HG03196 (cell line): ENCODE results near the gene PCSK7.

Experiments
- ATAC-seq: cut with Tn5 transposase; IDR thresholded peaks from one replicate; pipeline ENCODE4 v1.9.1; 2021; ENCODE audit not compliant: unreplicated experiment

Gene PCSK7

DNA sequence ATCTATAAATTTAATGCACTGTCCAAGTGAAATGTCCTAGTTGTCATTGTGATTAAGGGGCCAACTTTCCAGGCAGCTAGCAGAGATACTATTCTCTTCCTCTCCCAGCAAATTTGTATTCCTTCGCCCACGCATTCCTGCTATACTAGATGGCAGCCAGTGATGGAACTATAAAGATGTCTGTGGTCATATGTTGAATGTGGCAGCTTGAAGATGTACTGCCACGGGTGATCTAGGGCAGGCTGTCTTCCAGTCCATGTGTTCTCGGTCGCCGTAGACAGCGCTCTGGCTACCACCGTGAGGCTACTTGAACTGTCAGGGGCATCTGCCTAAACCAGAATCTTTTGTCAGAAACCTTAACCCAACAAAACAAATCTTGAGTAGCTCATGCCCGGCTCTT, 61.7 kb downstream of the PCSK7 start:
- ATAC-seq: no peak

DNA sequence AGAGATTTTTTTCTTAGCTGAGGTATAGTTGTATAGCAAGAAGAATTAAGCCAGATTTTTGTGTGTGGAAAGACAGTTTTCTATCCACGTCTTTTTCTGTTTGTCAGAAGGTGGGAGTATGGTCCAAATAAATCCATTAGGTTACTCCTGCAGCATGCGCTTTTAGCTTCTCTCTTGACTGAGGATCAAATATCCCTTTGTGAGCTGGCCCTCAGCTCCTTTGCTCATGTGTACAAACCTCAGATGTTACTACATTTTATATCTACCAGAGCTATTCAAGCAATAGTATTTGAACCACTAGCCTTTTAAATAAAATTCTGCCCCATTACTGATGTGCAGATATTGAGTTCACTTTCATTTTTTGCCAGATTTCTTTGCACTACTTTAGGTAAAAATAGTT, 62.1 kb downstream of the PCSK7 start:
- no peak for ATAC-seq

GRCh38 chr11:117166491-117166890, 65.4 kb downstream of the PCSK7 start:
- ATAC-seq: no peak

DNA sequence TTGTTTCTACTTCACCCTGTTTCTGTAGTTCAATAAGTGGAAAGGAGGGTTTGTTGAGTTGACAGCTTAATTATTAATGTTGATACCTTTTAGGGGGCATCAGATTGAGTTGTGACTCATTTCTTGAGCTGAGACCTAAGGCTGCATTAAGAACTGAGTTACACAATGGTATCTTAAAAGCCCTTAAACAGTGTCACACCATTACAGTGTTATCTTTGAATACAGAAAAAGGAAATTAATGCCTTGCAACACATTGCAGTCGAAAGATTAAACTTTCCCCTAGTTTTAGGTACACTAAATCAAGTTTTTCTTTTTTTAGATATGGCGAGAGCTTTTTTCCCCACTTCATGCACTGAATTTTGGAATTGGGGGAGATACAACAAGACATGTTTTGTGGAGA, 71.0 kb downstream of the PCSK7 start:
- ATAC-seq: no peak

GRCh38 chr11:117159892-117160291, 72.0 kb downstream of the PCSK7 start:
- ATAC-seq: no peak

GRCh38 chr11:117157507-117157906, 74.4 kb downstream of the PCSK7 start:
- ATAC-seq: no peak

DNA sequence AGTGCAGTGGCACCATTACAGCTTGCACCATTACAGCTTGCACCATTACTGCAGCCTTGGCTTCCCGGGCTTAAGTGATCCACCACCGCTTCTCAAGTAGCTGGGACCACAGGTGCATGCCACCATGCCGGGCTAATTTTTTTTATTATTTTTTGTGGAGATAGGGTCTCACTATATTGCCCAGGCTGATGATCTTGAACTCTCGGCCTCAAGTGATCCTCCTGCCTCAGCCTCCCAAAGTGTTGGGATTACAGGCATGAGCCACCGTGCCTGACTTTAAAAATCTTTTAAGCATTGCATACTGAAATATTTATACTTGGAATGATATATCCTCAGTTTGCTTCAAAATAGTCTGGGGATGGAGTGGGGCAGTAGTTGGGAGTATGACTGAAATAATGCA, 77.4 kb downstream of the PCSK7 start:
- ATAC-seq: no peak
